GM23338 (cell line): ENCODE results near the gene HIVEP3. TPM values are rescaled to one million over a fixed set of nuclear protein-coding genes. Genes with fewer than 3 reads are reported as not detected.

ENCODE experiments used
- ATAC-seq: fragments of 200-7000 bp; cut with Tn5 transposase; 3 replicates; pipeline ENCODE4 v1.9.1; 2020
- DNase-seq: peaks from one replicate; pipeline ENCODE4 v3.0.0-alpha.2; 2015; ENCODE audit warnings: low spot score
- H2AFZ ChIP-seq: fragments of 200-600 bp; sonication (generic); 2 replicates; pipeline ENCODE4 v1.8.0; 2016; ENCODE audit warnings: antibody characterized with exemption, mild to moderate bottlenecking, moderate library complexity
- H3F3A ChIP-seq: fragments of 200-600 bp; sonication (generic); replicated peaks from 2 replicates; pipeline ENCODE4 v1.8.0; 2017; ENCODE audit warnings: antibody characterized with exemption, mixed run types, low read depth
- H3K27ac ChIP-seq: fragments of 200-600 bp; sonication (generic); 2 replicates; pipeline ENCODE4 v1.6.1; 2016; ENCODE audit warnings: low read depth
- H3K27me3 ChIP-seq: fragments of 200-600 bp; sonication (generic); 2 replicates; pipeline ENCODE4 v1.8.0; 2016; ENCODE audit warnings: mild to moderate bottlenecking, mixed run types, moderate library complexity; ENCODE audit not compliant: insufficient read depth
- H3K36me3 ChIP-seq: fragments of 200-600 bp; sonication (generic); 2 replicates; pipeline ENCODE4 v1.8.0; 2016; ENCODE audit warnings: mild to moderate bottlenecking; ENCODE audit not compliant: insufficient read depth
- H3K4me1 ChIP-seq: fragments of 200-600 bp; sonication (generic); 2 replicates; pipeline ENCODE4 v1.8.0; 2016; ENCODE audit warnings: mild to moderate bottlenecking, moderate library complexity; ENCODE audit not compliant: insufficient read depth
- H3K4me2 ChIP-seq: fragments of 200-600 bp; sonication (generic); 2 replicates; pipeline ENCODE4 v1.7.1; 2017; ENCODE audit warnings: mixed run types
- H3K4me3 ChIP-seq: fragments of 200-600 bp; sonication (generic); 2 replicates; pipeline ENCODE4 v1.6.1; 2016; ENCODE audit warnings: mixed run types
- H3K79me2 ChIP-seq: fragments of 200-600 bp; sonication (generic); replicated peaks from 2 replicates; pipeline ENCODE4 v1.8.0; 2017; ENCODE audit warnings: mild to moderate bottlenecking; ENCODE audit not compliant: insufficient read depth
- H3K9me2 ChIP-seq: fragments of 200-600 bp; sonication (generic); 2 replicates; pipeline ENCODE4 v1.8.0; 2017; ENCODE audit not compliant: insufficient read depth
- H4K20me1 ChIP-seq: fragments of 200-600 bp; sonication (generic); replicated peaks from 2 replicates; pipeline ENCODE4 v1.8.0; 2017; ENCODE audit warnings: mild to moderate bottlenecking; ENCODE audit not compliant: insufficient read depth
- H3K27ac Mint-ChIP-seq: 2 replicates; pipeline ENCODE4 v1.8.0; 2020; ENCODE audit warnings: inconsistent platforms, mild to moderate bottlenecking, moderate library complexity, mixed read lengths
- H3K27me3 Mint-ChIP-seq: 3 replicates; pipeline ENCODE4 v1.8.0; 2022; ENCODE audit warnings: low read depth, mild to moderate bottlenecking, moderate library complexity, mixed read lengths, inconsistent platforms; ENCODE audit not compliant: insufficient read depth, poor library complexity
- H3K36me3 Mint-ChIP-seq: 3 replicates; pipeline ENCODE4 v1.8.0; 2021; ENCODE audit warnings: low read depth, mild to moderate bottlenecking, inconsistent platforms, moderate library complexity, mixed read lengths
- H3K4me1 Mint-ChIP-seq: 3 replicates; pipeline ENCODE4 v1.8.0; 2020; ENCODE audit warnings: mild to moderate bottlenecking, inconsistent platforms, mixed read lengths
- H3K4me3 Mint-ChIP-seq: 3 replicates; pipeline ENCODE4 v1.8.0; 2021; ENCODE audit warnings: moderate library complexity, mild to moderate bottlenecking, inconsistent platforms, mixed read lengths
- H3K9me3 Mint-ChIP-seq: 3 replicates; pipeline ENCODE4 v1.8.0; 2020; ENCODE audit warnings: moderate library complexity, mild to moderate bottlenecking, inconsistent platforms, mixed read lengths
- CTCF ChIP-seq, 2 experiments: fragments of 200-600 bp in 1 of 2; sonication (generic) in 1 of 2; conservative IDR thresholded peaks; 2 replicates each; pipeline versions ENCODE4 v1.5.1 to v1.6.1; 2016 to 2017; ENCODE audit warnings: antibody characterized with exemption in 2 of 2, low read depth in 2 of 2, mild to moderate bottlenecking in 2 of 2, moderate library complexity in 1 of 2
- ZNF114 ChIP-seq: fragments of 250-450 bp; sonication (Bioruptor Pico); IDR thresholded peaks from 2 replicates; pipeline ENCODE4 v1.5.0; 2020; ENCODE audit warnings: mild to moderate bottlenecking, moderate library complexity
- ZNF462 ChIP-seq: fragments of 250-450 bp; sonication (Bioruptor Pico); IDR thresholded peaks from 2 replicates; pipeline ENCODE4 v1.5.0; 2020; ENCODE audit warnings: mild to moderate bottlenecking, moderate library complexity
- polyA plus RNA-seq: library from polyadenylated mRNA; unstranded; fragments of >200 nt; fragmentation: Nextera tagmentation; extraction: Ambion mirVana; gene quantifications from 2 replicates; pipeline ENCODE4 v1.2.1, GENCODE V29; 2016
- total RNA-seq: library from RNA; depleted of rRNA; stranded (reverse); fragments of >200 nt; shearing (Covaris generic); gene quantifications from 2 replicates; pipeline ENCODE4 v1.2.3, GENCODE V29; 2014
- TF ChIP-seq, protein P1 (sequence below): IDR thresholded peaks from 2 replicates; pipeline ENCODE4 v1.6.1; 2016; ENCODE audit warnings: antibody characterized with exemption

HIVEP3 gene
- total and polyA plus RNA-seq, 2 experiments from 2014 or later, result 0.14 to 0.24 TPM

DNA sequence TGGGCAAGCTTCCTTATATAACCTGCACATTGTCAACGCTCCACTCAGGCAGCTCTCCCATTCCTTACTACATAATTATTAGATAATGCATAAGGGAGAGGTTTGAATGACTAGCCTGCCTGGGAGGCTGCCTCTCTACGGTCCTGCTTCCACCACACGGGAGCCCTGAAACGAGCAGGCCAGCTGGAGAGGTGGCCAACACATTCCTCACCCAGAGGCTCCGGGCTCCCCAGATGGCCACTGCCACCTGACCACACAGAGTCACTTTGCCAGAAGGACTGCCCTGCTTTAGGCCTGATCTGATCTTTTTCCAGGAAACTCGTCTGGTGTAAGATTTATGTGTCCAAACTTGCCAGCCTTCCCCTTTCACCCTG lies 27.9 kb downstream of the HIVEP3 start:
- DNase-seq (no peak), ATAC-seq (no peak)
- Histone ChIP-seq H3K36me3 (no peaks in the 10 kb centered on the region), H3K27me3 (no peaks in the 10 kb centered on the region), H4K20me1 (no peaks in the 10 kb centered on the region), H3K79me2 (no peaks in the 10 kb centered on the region), H2AFZ (no peak overlapping the region), H3K4me2 (no peak overlapping the region), H3K4me1 (no peaks in the 10 kb centered on the region), H3F3A (no peaks in the 10 kb centered on the region), H3K27ac (no peak overlapping the region), H3K4me3 (no peak overlapping the region), H3K9me2 (no peaks in the 10 kb centered on the region)
- Mint-ChIP-seq H3K27me3 (no peaks in the 10 kb centered on the region), H3K4me3 (no peak overlapping the region), H3K4me1 (peaks cover 6% of the 10 kb centered on the region; the same call in 2 of the 3 replicates), H3K27ac (no peak overlapping the region), H3K36me3 (no peaks in the 10 kb centered on the region; the same call in 2 of the 3 replicates), H3K9me3 (no peaks in the 10 kb centered on the region)
- no peak for TF ChIP-seq CTCF (conservative IDR thresholded peaks at IDR 0.05; ENCODE audit: low read depth in 2 of 2)
- TF ChIP-seq, protein P1, sequence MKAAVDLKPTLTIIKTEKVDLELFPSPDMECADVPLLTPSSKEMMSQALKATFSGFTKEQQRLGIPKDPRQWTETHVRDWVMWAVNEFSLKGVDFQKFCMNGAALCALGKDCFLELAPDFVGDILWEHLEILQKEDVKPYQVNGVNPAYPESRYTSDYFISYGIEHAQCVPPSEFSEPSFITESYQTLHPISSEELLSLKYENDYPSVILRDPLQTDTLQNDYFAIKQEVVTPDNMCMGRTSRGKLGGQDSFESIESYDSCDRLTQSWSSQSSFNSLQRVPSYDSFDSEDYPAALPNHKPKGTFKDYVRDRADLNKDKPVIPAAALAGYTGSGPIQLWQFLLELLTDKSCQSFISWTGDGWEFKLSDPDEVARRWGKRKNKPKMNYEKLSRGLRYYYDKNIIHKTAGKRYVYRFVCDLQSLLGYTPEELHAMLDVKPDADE, result no peak

GRCh38 chr1:41889506-41890414 lies 29.0 kb downstream of the HIVEP3 start:
- Histone ChIP-seq H3K79me2 (no peaks in the 10 kb centered on the region), H3K36me3 (no peaks in the 10 kb centered on the region), H3K27ac (no peak overlapping the region), H2AFZ (no peak overlapping the region), H4K20me1 (no peaks in the 10 kb centered on the region), H3K4me2 (no peak overlapping the region), H3K9me2 (no peaks in the 10 kb centered on the region), H3K4me3 (no peak overlapping the region), H3K27me3 (no peaks in the 10 kb centered on the region), H3K4me1 (no peaks in the 10 kb centered on the region), H3F3A (no peaks in the 10 kb centered on the region)
- TF ChIP-seq ZNF462 (CRISPR knock-in tag) (no peak), ZNF114 (CRISPR knock-in tag) (no peak)
- H3K27ac Mint-ChIP-seq, result no peak overlapping the region
- DNase-seq (no peak), ATAC-seq (no peak)
- no peaks in the 10 kb centered on the region for H3K27me3 Mint-ChIP-seq
- no peaks in the 10 kb centered on the region; the same call in 2 of the 3 replicates for H3K36me3 Mint-ChIP-seq
- no peak overlapping the region for H3K4me3 Mint-ChIP-seq
- peaks cover 9% of the 10 kb centered on the region for H3K4me1 Mint-ChIP-seq
- no peaks in the 10 kb centered on the region for H3K9me3 Mint-ChIP-seq
